C1 segment of cervical spinal cord (tissue), 14 donors: Measurements from ENCODE around the gene MADD.

ENCODE experiments used
- DNase-seq, 14 donors: peaks; one replicate each; lab custom pipeline; 2025; lab: John Stamatoyannopoulos, UW

MADD gene

GRCh38 chr11:47356129-47356997 is 86.4 kb downstream of the MADD start:
- DNase-seq = no peak

- DNase-seq = no peak
Observed at GRCh38 chr11:47356998-47357329, 87.0 kb downstream of the MADD start.

GRCh38 chr11:47357985-47358730 is 88.2 kb downstream of the MADD start:
- DNase-seq = no peak

GRCh38 chr11:47358731-47359051 is 88.8 kb downstream of the MADD start:
- no peak for DNase-seq

- DNase-seq = no peak
Observed at GRCh38 chr11:47359162-47359561, 89.2 kb downstream of the MADD start.

- no peak for DNase-seq
Observed at GRCh38 chr11:47359586-47359985, 89.7 kb downstream of the MADD start.

GRCh38 chr11:47360341-47360740 is 90.4 kb downstream of the MADD start:
- no peak for DNase-seq

- DNase-seq = no peak
Observed at GRCh38 chr11:47361419-47361818, 91.5 kb downstream of the MADD start.

GRCh38 chr11:47366020-47366490 is 96.1 kb downstream of the MADD start:
- DNase-seq = no peak

GRCh38 chr11:47369676-47370075 is 99.7 kb downstream of the MADD start:
- no peak for DNase-seq

- no peak for DNase-seq
Observed at GRCh38 chr11:47372422-47372821, 102.5 kb downstream of the MADD start.

- peak in 12 of 14 donors; percentile 20 to 83 (median 44) for DNase-seq
Observed at GRCh38 chr11:47373876-47374719, 104.2 kb downstream of the MADD start.

- DNase-seq = no peak
Observed at GRCh38 chr11:47374720-47375019, 104.7 kb downstream of the MADD start.

GRCh38 chr11:47375020-47375419 is 105.1 kb downstream of the MADD start:
- DNase-seq = no peak

GRCh38 chr11:47375546-47376085 is 105.7 kb downstream of the MADD start:
- DNase-seq = no peak

GRCh38 chr11:47376107-47376524 is 106.2 kb downstream of the MADD start:
- DNase-seq = no peak

- peak in 3 of 14 donors; percentile 23 to 43 (median 31) for DNase-seq
Observed at GRCh38 chr11:47376525-47377371, 106.8 kb downstream of the MADD start.

- DNase-seq = no peak
Observed at GRCh38 chr11:47377571-47378009, 107.7 kb downstream of the MADD start.

GRCh38 chr11:47378010-47378835 is 108.3 kb downstream of the MADD start, which contains the start of gene SPI1:
Gene SPI1, minus strand, starts transcription at chr11:47378547. Its CDS starts 194 bp downstream, at chr11:47378353.
- DNase-seq = peak in 7 of 14 donors; percentile 23 to 49 (median 39)

- no peak for DNase-seq
Observed at GRCh38 chr11:47378836-47379170, 108.9 kb downstream of the MADD start.
